Glutamatergic neuron (in vitro differentiated cells): ENCODE data around the gene RNF114. TPM values are rescaled to one million over a fixed set of nuclear protein-coding genes. Genes with fewer than 3 reads are reported as not detected.

ENCODE experiments used
- DNase-seq: peaks from one replicate; pipeline ENCODE4 v3.0.0; 2022
- H3K27ac Mint-ChIP-seq: one replicate; pipeline ENCODE4 v1.8.0; 2020; ENCODE audit warnings: mild to moderate bottlenecking, mixed read lengths, inconsistent platforms; ENCODE audit not compliant: unreplicated experiment
- H3K27me3 Mint-ChIP-seq: one replicate; pipeline ENCODE4 v1.8.0; 2020; ENCODE audit warnings: mild to moderate bottlenecking, moderate library complexity, mixed read lengths, inconsistent platforms; ENCODE audit not compliant: unreplicated experiment
- H3K36me3 Mint-ChIP-seq: one replicate; pipeline ENCODE4 v1.8.0; 2020; ENCODE audit warnings: mild to moderate bottlenecking, mixed read lengths, inconsistent platforms; ENCODE audit not compliant: unreplicated experiment
- H3K4me1 Mint-ChIP-seq: one replicate; pipeline ENCODE4 v1.8.0; 2020; ENCODE audit warnings: mild to moderate bottlenecking, low read depth, mixed read lengths, inconsistent platforms; ENCODE audit not compliant: unreplicated experiment
- H3K4me3 Mint-ChIP-seq: one replicate; pipeline ENCODE4 v1.8.0; 2020; ENCODE audit warnings: mild to moderate bottlenecking, mixed read lengths, inconsistent platforms; ENCODE audit not compliant: unreplicated experiment
- H3K9me3 Mint-ChIP-seq: one replicate; pipeline ENCODE4 v1.8.0; 2020; ENCODE audit warnings: mild to moderate bottlenecking, moderate library complexity, mixed read lengths, inconsistent platforms; ENCODE audit not compliant: unreplicated experiment
- total RNA-seq: library from RNA; stranded (reverse); fragmentation: NEBNext Ultra II Directional; extraction: Animal tissue kit (Norgen Biotek cat#: 25700); gene quantifications from one replicate; pipeline ENCODE4 v1.2.1, GENCODE V29; 2021; ENCODE audit not compliant: unreplicated experiment
- TF ChIP-seq, protein P1 (sequence below): fragments of 200-600 bp; sonication (generic); IDR thresholded peaks from one replicate; pipeline ENCODE4 v1.5.0; 2021; ENCODE audit not compliant: partially characterized antibody, unreplicated experiment

Gene RNF114
- total RNA-seq, 1 donor from 2014 or later = 64.2 TPM

DNA sequence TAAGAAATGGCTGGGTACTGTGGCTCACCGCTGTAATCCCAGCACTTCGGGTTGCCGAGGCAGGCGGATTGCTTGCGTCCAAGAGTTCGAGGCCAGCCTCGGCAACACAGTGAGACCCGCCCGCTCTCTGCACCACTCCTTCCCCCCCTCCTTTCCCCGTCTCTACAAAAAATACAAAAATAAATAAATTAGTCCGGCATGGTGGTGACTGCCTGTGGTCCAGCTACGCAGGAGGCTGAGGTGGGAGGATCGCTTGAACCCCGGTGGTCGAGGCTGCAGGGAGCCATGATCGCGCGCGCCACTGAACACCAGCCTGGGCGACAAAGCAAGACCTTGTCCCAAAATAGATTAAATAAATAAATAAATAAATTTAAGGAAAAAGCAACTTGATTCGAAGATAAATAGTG is 448 bp upstream of the RNF114 start:
- peaks cover 5% of the 10 kb centered on the region for H3K9me3 Mint-ChIP-seq
- H3K4me3 Mint-ChIP-seq = no peak overlapping the region
- DNase-seq = no peak
- peaks cover 2% of the 10 kb centered on the region for H3K27me3 Mint-ChIP-seq
- peaks cover 27% of the 10 kb centered on the region for H3K4me1 Mint-ChIP-seq
- TF ChIP-seq, protein P1, sequence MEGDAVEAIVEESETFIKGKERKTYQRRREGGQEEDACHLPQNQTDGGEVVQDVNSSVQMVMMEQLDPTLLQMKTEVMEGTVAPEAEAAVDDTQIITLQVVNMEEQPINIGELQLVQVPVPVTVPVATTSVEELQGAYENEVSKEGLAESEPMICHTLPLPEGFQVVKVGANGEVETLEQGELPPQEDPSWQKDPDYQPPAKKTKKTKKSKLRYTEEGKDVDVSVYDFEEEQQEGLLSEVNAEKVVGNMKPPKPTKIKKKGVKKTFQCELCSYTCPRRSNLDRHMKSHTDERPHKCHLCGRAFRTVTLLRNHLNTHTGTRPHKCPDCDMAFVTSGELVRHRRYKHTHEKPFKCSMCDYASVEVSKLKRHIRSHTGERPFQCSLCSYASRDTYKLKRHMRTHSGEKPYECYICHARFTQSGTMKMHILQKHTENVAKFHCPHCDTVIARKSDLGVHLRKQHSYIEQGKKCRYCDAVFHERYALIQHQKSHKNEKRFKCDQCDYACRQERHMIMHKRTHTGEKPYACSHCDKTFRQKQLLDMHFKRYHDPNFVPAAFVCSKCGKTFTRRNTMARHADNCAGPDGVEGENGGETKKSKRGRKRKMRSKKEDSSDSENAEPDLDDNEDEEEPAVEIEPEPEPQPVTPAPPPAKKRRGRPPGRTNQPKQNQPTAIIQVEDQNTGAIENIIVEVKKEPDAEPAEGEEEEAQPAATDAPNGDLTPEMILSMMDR = no peak
- H3K27ac Mint-ChIP-seq = no peak overlapping the region
- H3K36me3 Mint-ChIP-seq = no peaks in the 10 kb centered on the region

DNA sequence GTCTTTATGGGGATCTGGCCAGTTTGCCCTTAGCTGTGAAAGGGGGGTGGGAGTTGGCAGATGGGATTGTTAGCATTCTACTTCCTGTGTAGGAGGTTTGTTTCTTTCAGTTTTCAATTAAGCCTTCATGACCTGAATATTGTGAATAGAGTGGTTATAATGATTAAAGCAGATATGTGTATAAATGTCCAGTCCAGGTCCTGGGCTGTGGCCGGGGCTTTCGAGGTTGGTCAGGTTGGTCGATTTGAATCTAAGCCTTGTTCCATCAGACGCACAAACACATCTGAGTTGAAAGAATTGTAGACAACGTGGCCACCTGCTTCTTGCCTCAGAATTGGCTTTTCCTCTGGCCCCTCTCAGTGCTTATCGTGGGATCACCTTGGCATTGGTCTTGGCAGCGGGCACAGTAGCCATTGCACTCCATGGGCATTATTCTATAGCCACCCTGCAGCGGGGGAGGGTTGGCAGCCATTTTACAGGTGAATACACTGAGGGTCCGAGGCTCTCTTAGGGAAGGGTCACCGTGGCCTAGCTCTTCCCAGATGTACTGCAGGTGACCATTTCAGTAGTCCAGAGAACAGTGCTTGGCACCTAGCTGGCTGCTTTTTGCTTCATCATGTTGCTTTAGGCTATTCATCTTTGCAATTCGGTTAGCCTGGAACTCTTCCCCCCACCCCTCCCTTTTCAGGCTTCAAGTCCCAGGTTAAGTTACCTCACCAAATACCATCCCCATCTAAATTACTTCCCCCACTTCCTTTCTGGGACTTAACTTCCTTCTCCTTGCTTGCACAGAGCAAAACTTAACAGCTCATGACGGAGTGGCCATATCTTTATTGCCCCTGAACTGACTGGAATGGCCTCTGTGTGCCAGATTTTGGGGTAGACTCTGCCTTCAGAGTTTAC is 1.1 kb downstream of the RNF114 start:
- Mint-ChIP-seq H3K27me3 (peaks cover 2% of the 10 kb centered on the region), H3K9me3 (peaks cover 5% of the 10 kb centered on the region), H3K27ac (peak overlapping the region; percentile 96), H3K36me3 (no peaks in the 10 kb centered on the region), H3K4me1 (peaks cover 27% of the 10 kb centered on the region), H3K4me3 (peak overlapping the region; percentile 98)
- TF ChIP-seq, protein P1 = no peak
- DNase-seq = no peak

GRCh38 chr20:49938173-49939163 is 2.3 kb downstream of the RNF114 start:
- Mint-ChIP-seq H3K4me1 (peaks cover 27% of the 10 kb centered on the region), H3K27ac (peak overlapping the region; percentile 81), H3K9me3 (peaks cover 5% of the 10 kb centered on the region), H3K36me3 (no peaks in the 10 kb centered on the region), H3K4me3 (peak overlapping the region; percentile 98), H3K27me3 (peaks cover 2% of the 10 kb centered on the region)
- TF ChIP-seq, protein P1 = no peak
- DNase-seq = no peak

- TF ChIP-seq, protein P1 = no peak
- H3K27ac Mint-ChIP-seq = no peak overlapping the region
- peaks cover 2% of the 10 kb centered on the region for H3K27me3 Mint-ChIP-seq
- H3K36me3 Mint-ChIP-seq = no peaks in the 10 kb centered on the region
- no peak for DNase-seq
- no peaks in the 10 kb centered on the region for H3K9me3 Mint-ChIP-seq
- no peak overlapping the region for H3K4me3 Mint-ChIP-seq
- H3K4me1 Mint-ChIP-seq = peaks cover 17% of the 10 kb centered on the region
These were observed 5.3 kb downstream of the RNF114 start for GRCh38 chr20:49941456-49941855.
